ENCODE results near the gene IL1RAP.

GRCh38 chr3:190671658-190672057 is 157.8 kb downstream of the IL1RAP start:
- TF ChIP-seq CTCF (IDR thresholded peaks at IDR 0.05) (no peak), POLR2A (IDR thresholded peaks at IDR 0.05) (no peak), POLR2AphosphoS5 (IDR thresholded peaks at IDR 0.05) (no peak)

Data from prostate gland (tissue), 2 donors.